ENCODE data around the gene TBCD.

The TBCD gene

DNA sequence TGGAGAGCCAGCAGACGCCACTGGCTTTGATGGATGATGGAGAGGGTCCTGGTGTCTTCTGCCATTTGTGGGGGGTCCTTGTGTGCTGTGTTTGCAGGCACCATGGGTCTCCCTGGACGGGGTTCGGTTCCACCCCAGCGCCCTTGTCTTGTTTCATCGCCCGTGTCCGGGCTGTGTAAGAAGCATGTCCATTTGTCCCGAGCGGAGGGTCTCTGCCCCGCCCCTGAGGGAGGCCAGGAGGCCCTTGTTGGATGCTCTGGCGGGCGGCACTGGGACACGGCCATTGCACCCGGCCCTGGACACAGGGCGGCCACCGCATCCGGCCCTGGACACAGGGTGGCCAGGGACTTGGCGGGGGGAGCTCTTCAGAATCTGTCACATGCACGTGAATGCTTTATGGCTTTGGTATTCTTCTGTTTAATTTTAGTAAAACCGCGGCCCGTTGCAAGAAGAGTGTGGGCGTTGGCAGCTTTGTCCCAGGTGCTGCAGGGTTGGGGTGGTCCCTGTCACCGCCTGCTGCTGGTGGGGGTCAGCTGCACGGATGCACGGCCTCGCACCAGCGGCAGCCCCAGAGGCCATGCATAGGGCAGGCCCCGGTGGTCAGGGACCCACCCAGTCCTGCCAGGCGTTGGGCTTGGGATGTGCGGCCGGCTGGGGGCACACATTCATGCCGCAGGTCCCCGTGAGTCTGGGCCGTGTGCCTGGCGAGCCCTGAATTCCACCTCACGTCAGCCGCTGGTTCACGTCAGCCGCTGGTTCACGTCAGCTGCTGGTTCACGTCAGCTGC, 108.9 kb downstream of the TBCD start:
- no peak overlapping the region for H3K27ac ChIP-seq (ENCODE audit: low read length)
- H2AFZ ChIP-seq (ENCODE audit: low read length): no peak overlapping the region
- no peaks in the 10 kb centered on the region for H3K36me3 ChIP-seq (replicated peaks; ENCODE audit: insufficient read depth, low read length)
- no peaks in the 10 kb centered on the region for H3K27me3 ChIP-seq (replicated peaks; ENCODE audit: insufficient read depth, low read length)
- no peak for DNase-seq
- TF ChIP-seq, protein P1, sequence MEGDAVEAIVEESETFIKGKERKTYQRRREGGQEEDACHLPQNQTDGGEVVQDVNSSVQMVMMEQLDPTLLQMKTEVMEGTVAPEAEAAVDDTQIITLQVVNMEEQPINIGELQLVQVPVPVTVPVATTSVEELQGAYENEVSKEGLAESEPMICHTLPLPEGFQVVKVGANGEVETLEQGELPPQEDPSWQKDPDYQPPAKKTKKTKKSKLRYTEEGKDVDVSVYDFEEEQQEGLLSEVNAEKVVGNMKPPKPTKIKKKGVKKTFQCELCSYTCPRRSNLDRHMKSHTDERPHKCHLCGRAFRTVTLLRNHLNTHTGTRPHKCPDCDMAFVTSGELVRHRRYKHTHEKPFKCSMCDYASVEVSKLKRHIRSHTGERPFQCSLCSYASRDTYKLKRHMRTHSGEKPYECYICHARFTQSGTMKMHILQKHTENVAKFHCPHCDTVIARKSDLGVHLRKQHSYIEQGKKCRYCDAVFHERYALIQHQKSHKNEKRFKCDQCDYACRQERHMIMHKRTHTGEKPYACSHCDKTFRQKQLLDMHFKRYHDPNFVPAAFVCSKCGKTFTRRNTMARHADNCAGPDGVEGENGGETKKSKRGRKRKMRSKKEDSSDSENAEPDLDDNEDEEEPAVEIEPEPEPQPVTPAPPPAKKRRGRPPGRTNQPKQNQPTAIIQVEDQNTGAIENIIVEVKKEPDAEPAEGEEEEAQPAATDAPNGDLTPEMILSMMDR (IDR thresholded peaks at IDR 0.05; ENCODE audit: low read length): no peak
- TF ChIP-seq EZH2 (optimal IDR thresholded peaks at IDR 0.05; ENCODE audit: low read depth, low read length): no peak
- TF ChIP-seq EZH2phosphoT487 (IDR thresholded peaks at IDR 0.05; ENCODE audit: low read length): no peak
- no peak overlapping the region for H3K4me2 ChIP-seq (ENCODE audit: low read depth, low read length)
- peaks cover 18% of the 10 kb centered on the region for H3F3A ChIP-seq (ENCODE audit: insufficient read depth, low read length)
- H3K9ac ChIP-seq (ENCODE audit: low read length): no peak overlapping the region
- no peaks in the 10 kb centered on the region for H3K9me2 ChIP-seq (replicated peaks; ENCODE audit: insufficient read depth, low read length)
- peaks cover 24% of the 10 kb centered on the region for H3K4me1 ChIP-seq (ENCODE audit: low read length)
- peaks cover 4% of the 10 kb centered on the region; the same call in 1 of the 2 replicates for H3K79me2 ChIP-seq (ENCODE audit: low read length)
- H3K4me3 ChIP-seq (ENCODE audit: low read length): no peak overlapping the region
- H3K9me3 ChIP-seq (replicated peaks; ENCODE audit: insufficient read depth, low read length): no peaks in the 10 kb centered on the region
- no peaks in the 10 kb centered on the region for H4K20me1 ChIP-seq (ENCODE audit: insufficient read depth, low read length)

DNA sequence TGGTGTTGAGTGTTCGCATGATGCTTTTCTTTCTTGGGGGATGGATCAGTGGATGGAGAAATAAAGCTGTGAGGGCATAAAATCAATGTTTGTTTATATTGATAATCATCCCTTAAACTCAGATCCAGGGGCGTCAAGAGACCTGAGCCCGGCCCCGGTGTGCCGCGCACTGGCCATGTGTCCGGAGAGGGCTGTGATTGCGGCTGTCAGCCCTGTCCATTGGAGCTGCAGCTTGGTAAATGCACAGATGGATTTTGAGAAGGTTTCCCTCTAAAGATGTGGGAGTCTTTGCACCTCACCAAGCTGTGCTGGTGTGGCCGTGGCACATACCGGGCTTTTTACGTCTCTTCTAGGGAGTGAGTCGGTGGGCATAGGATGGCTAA, 109.5 kb downstream of the TBCD start:
- Histone ChIP-seq H3K79me2 (ENCODE audit: low read length) (peaks cover 8% of the 10 kb centered on the region), H3K36me3 (replicated peaks; ENCODE audit: insufficient read depth, low read length) (no peaks in the 10 kb centered on the region), H3K9ac (ENCODE audit: low read length) (no peak overlapping the region), H3F3A (ENCODE audit: insufficient read depth, low read length) (peaks cover 18% of the 10 kb centered on the region), H3K4me1 (ENCODE audit: low read length) (peaks cover 24% of the 10 kb centered on the region), H3K4me3 (ENCODE audit: low read length) (no peak overlapping the region), H3K27ac (ENCODE audit: low read length) (no peak overlapping the region), H2AFZ (ENCODE audit: low read length) (no peak overlapping the region), H3K4me2 (ENCODE audit: low read depth, low read length) (no peak overlapping the region), H3K9me3 (replicated peaks; ENCODE audit: insufficient read depth, low read length) (no peaks in the 10 kb centered on the region), H3K27me3 (replicated peaks; ENCODE audit: insufficient read depth, low read length) (no peaks in the 10 kb centered on the region), H3K9me2 (replicated peaks; ENCODE audit: insufficient read depth, low read length) (no peaks in the 10 kb centered on the region), H4K20me1 (ENCODE audit: insufficient read depth, low read length) (no peaks in the 10 kb centered on the region)
- no peak for DNase-seq
- TF ChIP-seq EZH2phosphoT487 (IDR thresholded peaks at IDR 0.05; ENCODE audit: low read length) (no peak), EZH2 (optimal IDR thresholded peaks at IDR 0.05; ENCODE audit: low read depth, low read length) (no peak)
- TF ChIP-seq, protein P1 (IDR thresholded peaks at IDR 0.05; ENCODE audit: low read length): no peak

DNA sequence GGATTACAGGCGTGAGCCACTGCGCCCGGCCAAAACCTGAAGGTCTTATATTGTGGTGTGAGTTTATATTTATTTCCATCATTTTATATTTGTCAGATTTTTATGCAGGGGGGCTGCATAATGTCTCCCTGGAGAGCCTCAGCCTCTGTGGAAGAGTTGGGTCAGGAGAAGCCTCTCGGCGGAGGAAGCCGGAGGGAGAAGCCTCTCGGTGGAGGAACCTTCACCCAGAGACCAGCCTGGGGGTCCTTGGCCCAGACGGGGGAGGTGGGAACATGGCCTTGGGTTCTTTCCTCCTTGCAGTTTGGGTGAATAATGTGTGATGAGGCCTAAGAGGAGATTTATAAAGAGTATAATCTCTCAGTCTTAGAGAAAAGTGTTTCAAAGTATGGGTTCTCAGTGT, 110.3 kb downstream of the TBCD start:
- Histone ChIP-seq H3K9me2 (replicated peaks; ENCODE audit: insufficient read depth, low read length) (no peaks in the 10 kb centered on the region), H3K4me3 (ENCODE audit: low read length) (no peak overlapping the region), H3K27ac (ENCODE audit: low read length) (no peak overlapping the region), H3K27me3 (replicated peaks; ENCODE audit: insufficient read depth, low read length) (no peaks in the 10 kb centered on the region), H3K4me1 (ENCODE audit: low read length) (peaks cover 24% of the 10 kb centered on the region), H3K9me3 (replicated peaks; ENCODE audit: insufficient read depth, low read length) (no peaks in the 10 kb centered on the region), H3K4me2 (ENCODE audit: low read depth, low read length) (no peak overlapping the region), H3K36me3 (replicated peaks; ENCODE audit: insufficient read depth, low read length) (no peaks in the 10 kb centered on the region), H4K20me1 (ENCODE audit: insufficient read depth, low read length) (no peaks in the 10 kb centered on the region), H3K79me2 (ENCODE audit: low read length) (peaks cover 12% of the 10 kb centered on the region), H2AFZ (ENCODE audit: low read length) (no peak overlapping the region), H3F3A (ENCODE audit: insufficient read depth, low read length) (peaks cover 18% of the 10 kb centered on the region), H3K9ac (ENCODE audit: low read length) (no peak overlapping the region)
- no peak for DNase-seq
- TF ChIP-seq, protein P1 (IDR thresholded peaks at IDR 0.05; ENCODE audit: low read length): no peak
- TF ChIP-seq EZH2phosphoT487 (IDR thresholded peaks at IDR 0.05; ENCODE audit: low read length): no peak
- TF ChIP-seq EZH2 (optimal IDR thresholded peaks at IDR 0.05; ENCODE audit: low read depth, low read length): no peak
